ENCODE measurements around the gene SIGLEC11.

SIGLEC11 gene

GRCh38 chr19:49937750-49938381 lies 23.1 kb downstream of the SIGLEC11 start (continued):
- TF ChIP-seq ZBTB11 (tag by site-specific recombination; conservative IDR thresholded peaks at IDR 0.05; ENCODE audit: low read depth) = no peak
- no peak for TF ChIP-seq ZNF394 (tag by site-specific recombination; IDR thresholded peaks at IDR 0.05; ENCODE audit: borderline replicate concordance)
- TF ChIP-seq ZNF704 (tag by site-specific recombination; IDR thresholded peaks at IDR 0.05) = no peak
- TF ChIP-seq, protein P1, sequence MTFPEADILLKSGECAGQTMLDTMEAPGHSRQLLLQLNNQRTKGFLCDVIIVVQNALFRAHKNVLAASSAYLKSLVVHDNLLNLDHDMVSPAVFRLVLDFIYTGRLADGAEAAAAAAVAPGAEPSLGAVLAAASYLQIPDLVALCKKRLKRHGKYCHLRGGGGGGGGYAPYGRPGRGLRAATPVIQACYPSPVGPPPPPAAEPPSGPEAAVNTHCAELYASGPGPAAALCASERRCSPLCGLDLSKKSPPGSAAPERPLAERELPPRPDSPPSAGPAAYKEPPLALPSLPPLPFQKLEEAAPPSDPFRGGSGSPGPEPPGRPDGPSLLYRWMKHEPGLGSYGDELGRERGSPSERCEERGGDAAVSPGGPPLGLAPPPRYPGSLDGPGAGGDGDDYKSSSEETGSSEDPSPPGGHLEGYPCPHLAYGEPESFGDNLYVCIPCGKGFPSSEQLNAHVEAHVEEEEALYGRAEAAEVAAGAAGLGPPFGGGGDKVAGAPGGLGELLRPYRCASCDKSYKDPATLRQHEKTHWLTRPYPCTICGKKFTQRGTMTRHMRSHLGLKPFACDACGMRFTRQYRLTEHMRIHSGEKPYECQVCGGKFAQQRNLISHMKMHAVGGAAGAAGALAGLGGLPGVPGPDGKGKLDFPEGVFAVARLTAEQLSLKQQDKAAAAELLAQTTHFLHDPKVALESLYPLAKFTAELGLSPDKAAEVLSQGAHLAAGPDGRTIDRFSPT (tag by site-specific recombination; IDR thresholded peaks at IDR 0.05) = no peak
- TF ChIP-seq ZNF121 (tag by site-specific recombination; IDR thresholded peaks at IDR 0.05) = no peak
- no peak for TF ChIP-seq YY2 (tag by site-specific recombination; IDR thresholded peaks at IDR 0.05)
- TF ChIP-seq SCRT2 (tag by site-specific recombination; IDR thresholded peaks at IDR 0.05) = no peak
- peak; percentile 57 for TF ChIP-seq ZNF660 (tag by site-specific recombination; IDR thresholded peaks at IDR 0.05)
- peak; percentile 91 for TF ChIP-seq ZNF768 (tag by site-specific recombination; IDR thresholded peaks at IDR 0.05)
- no peak for TF ChIP-seq ZNF112 (tag by site-specific recombination; IDR thresholded peaks at IDR 0.05)
- no peak for TF ChIP-seq ZNF324 (tag by site-specific recombination; IDR thresholded peaks at IDR 0.05)
- TF ChIP-seq HOXA7 (CRISPR knock-in tag; IDR thresholded peaks at IDR 0.05; ENCODE audit: borderline replicate concordance) = no peak
- TF ChIP-seq MZF1 (tag by site-specific recombination; IDR thresholded peaks at IDR 0.05; ENCODE audit: borderline replicate concordance) = no peak
- no peak for TF ChIP-seq ZNF155 (tag by site-specific recombination; IDR thresholded peaks at IDR 0.05)
- no peak for TF ChIP-seq ZNF488 (tag by site-specific recombination; IDR thresholded peaks at IDR 0.05)
- TF ChIP-seq TRIM28 (IDR thresholded peaks at IDR 0.05; ENCODE audit: borderline replicate concordance, low read length) = no peak
- no peak for TF ChIP-seq ZNF596 (tag by site-specific recombination; IDR thresholded peaks at IDR 0.05)
- no peak for TF ChIP-seq ZNF664 (tag by site-specific recombination; IDR thresholded peaks at IDR 0.05)
- TF ChIP-seq PRDM1 (tag by site-specific recombination; IDR thresholded peaks at IDR 0.05) = no peak
- TF ChIP-seq ZBTB20 (tag by site-specific recombination; IDR thresholded peaks at IDR 0.05) = no peak; the same call in 1 of the 2 replicates
- TF ChIP-seq HOXC10 (CRISPR knock-in tag; IDR thresholded peaks at IDR 0.05) = no peak
- no peak for TF ChIP-seq BCL6B (tag by site-specific recombination; IDR thresholded peaks at IDR 0.05)
- no peak for TF ChIP-seq ZSCAN23 (tag by site-specific recombination; IDR thresholded peaks at IDR 0.05)
- TF ChIP-seq ZNF645 (tag by site-specific recombination; IDR thresholded peaks at IDR 0.05) = no peak
- TF ChIP-seq ZNF548 (tag by site-specific recombination; IDR thresholded peaks at IDR 0.05) = no peak
- TF ChIP-seq ZNF174 (tag by site-specific recombination; IDR thresholded peaks at IDR 0.05) = no peak
- TF ChIP-seq ZNF600 (tag by site-specific recombination; IDR thresholded peaks at IDR 0.05) = peak; percentile 65
- no peak for TF ChIP-seq ZSCAN18 (tag by site-specific recombination; IDR thresholded peaks at IDR 0.05)
- TF ChIP-seq ZNF157 (tag by site-specific recombination; IDR thresholded peaks at IDR 0.05) = no peak
- TF ChIP-seq ZNF239 (tag by site-specific recombination; IDR thresholded peaks at IDR 0.05) = no peak
- no peak for TF ChIP-seq ZNF843 (tag by site-specific recombination; IDR thresholded peaks at IDR 0.05)

Measured in HEK293 (cell line).